ENCODE results near the gene ZNF574. TPM values are rescaled to one million over a fixed set of nuclear protein-coding genes. Genes with fewer than 3 reads are reported as not detected.
A peak's percentile ranks its signal among the peaks of the same experiment; 100 is the strongest.

ZNF574 gene, protein sequence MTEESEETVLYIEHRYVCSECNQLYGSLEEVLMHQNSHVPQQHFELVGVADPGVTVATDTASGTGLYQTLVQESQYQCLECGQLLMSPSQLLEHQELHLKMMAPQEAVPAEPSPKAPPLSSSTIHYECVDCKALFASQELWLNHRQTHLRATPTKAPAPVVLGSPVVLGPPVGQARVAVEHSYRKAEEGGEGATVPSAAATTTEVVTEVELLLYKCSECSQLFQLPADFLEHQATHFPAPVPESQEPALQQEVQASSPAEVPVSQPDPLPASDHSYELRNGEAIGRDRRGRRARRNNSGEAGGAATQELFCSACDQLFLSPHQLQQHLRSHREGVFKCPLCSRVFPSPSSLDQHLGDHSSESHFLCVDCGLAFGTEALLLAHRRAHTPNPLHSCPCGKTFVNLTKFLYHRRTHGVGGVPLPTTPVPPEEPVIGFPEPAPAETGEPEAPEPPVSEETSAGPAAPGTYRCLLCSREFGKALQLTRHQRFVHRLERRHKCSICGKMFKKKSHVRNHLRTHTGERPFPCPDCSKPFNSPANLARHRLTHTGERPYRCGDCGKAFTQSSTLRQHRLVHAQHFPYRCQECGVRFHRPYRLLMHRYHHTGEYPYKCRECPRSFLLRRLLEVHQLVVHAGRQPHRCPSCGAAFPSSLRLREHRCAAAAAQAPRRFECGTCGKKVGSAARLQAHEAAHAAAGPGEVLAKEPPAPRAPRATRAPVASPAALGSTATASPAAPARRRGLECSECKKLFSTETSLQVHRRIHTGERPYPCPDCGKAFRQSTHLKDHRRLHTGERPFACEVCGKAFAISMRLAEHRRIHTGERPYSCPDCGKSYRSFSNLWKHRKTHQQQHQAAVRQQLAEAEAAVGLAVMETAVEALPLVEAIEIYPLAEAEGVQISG
- total RNA-seq = 10 to 100 TPM; 11.2 to 17.5 (median 17.0) TPM
- long read RNA-seq, donor 1, transcript ZNF574-202 (2 exons, 2,940 nt) = major isoform, 42 of 56 reads
- long read RNA-seq, donor 1, partial matches to known transcripts = 13 of 56 reads
- long read RNA-seq, donor 1, other reads (novel, unspliced or antisense) = 1 of 56 reads
- long read RNA-seq, donor 2, partial matches to known transcripts = 0 of 2 reads
- long read RNA-seq, donor 2, other reads (novel, unspliced or antisense) = 0 of 2 reads

DNA sequence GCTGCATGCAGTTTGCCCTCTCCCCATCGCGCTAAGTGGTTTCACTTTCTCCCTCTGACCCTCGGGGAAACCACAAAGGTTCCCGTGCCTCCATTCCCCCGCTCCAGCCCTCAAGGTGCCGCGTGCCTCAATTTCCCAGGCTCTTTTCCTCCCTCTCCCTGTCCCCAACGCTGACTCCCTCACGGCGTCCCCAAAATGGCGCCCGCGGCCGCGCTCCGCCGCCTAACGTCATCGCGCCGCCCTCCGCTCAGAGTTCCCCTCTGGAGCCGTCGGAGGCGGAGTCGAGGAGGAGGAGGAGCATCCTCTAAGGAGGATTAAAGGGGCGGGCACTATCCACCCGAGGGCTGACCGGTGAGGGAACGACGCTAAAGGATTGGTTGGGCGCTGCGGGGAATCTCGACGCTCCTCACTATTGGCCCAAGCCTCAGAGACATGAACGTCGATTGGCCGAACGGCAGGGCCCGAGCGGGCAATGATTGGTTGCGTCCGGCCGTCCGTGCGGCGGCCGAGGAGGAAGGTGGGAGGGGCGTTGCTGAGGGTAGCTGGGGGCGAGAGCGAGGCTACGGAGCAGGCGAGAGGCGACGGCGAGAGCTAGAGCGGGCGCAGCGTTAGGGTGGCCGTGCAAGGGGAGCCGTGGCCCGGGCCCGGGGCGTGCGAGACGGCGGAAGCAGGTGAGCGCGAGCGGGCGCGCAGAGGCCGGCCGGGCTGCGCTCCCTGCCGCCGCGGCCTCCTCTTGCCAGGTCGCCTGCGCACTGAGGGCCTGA, at the start of gene ZNF574:
TSS of gene ZNF574 (plus strand) at position 551 of the 764 bp plus-strand sequence. CDS start 2,441 bp downstream, outside the sequence.
- no peaks in the 10 kb centered on the region for H3K9me3 ChIP-seq
- H3K4me3 ChIP-seq = peak within 1 kb of the TSS; percentile 85
- ATAC-seq = peak; percentile 97
- DNase-seq = peak; percentile 98 to 99 (median 98)
- intact Hi-C loops (cut with DNase I, micrococcal nuclease) = no loop called here
- TF ChIP-seq, protein P1, sequence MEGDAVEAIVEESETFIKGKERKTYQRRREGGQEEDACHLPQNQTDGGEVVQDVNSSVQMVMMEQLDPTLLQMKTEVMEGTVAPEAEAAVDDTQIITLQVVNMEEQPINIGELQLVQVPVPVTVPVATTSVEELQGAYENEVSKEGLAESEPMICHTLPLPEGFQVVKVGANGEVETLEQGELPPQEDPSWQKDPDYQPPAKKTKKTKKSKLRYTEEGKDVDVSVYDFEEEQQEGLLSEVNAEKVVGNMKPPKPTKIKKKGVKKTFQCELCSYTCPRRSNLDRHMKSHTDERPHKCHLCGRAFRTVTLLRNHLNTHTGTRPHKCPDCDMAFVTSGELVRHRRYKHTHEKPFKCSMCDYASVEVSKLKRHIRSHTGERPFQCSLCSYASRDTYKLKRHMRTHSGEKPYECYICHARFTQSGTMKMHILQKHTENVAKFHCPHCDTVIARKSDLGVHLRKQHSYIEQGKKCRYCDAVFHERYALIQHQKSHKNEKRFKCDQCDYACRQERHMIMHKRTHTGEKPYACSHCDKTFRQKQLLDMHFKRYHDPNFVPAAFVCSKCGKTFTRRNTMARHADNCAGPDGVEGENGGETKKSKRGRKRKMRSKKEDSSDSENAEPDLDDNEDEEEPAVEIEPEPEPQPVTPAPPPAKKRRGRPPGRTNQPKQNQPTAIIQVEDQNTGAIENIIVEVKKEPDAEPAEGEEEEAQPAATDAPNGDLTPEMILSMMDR (IDR thresholded peaks at IDR 0.05) = no peak
- peaks cover 25% of the 10 kb centered on the region for H3K4me1 ChIP-seq (ENCODE audit: low read depth)
- peaks cover 3% of the 10 kb centered on the region for H3K36me3 ChIP-seq (ENCODE audit: low read depth)

DNA sequence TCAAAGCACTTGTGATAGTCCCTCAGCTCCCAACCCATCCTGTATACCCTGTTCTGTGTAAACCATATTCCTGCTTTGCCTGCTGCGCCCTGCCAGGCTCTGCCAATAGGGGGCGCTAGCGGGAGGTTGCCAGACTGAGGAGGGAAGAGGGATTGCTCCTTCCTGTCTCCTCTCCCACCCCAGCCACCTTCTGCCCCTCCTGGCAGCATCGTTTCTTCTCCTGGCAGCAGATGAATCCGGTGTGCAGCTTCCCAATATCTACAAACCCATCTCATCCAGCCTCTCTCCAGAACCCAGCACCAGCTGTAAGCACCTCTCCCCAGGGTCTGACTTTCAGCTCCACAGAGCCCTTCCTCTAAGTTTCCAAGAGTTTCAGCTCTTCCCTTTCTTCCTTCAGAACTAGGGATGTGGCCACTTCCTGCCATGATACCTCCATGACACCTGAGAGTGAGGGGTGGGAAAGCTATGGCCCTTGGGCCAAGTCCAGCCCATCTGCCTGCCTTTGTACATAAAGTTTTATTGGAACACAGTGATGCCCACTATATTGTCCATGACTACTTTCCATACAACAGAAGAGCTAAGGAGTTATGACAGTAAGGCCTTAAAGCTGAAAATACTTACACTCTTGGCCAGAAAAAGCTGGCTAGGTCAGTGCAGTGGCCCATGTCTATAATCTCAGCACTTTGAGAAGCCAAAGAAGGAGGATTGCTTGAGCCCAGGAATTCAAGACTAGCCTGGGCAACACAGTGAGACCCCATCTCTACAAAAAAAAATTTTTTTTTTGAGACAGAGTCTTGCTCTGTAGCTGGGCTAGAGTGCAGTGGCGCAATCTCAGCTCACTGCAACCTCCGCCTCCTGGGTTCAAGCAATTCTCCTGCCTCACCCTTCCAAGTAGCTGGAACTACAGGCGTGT, 47.4 kb upstream of the ZNF574 start:
- DNase-seq = no peak
- Histone ChIP-seq H3K4me3 (no peak overlapping the region), H3K4me1 (ENCODE audit: low read depth) (no peaks in the 10 kb centered on the region), H3K9me3 (no peaks in the 10 kb centered on the region), H3K36me3 (ENCODE audit: low read depth) (no peaks in the 10 kb centered on the region)
- peak; percentile 42 for ATAC-seq
- intact Hi-C loops (cut with DNase I, micrococcal nuclease) = no loop called here
- TF ChIP-seq, protein P1 (IDR thresholded peaks at IDR 0.05) = no peak

DNA sequence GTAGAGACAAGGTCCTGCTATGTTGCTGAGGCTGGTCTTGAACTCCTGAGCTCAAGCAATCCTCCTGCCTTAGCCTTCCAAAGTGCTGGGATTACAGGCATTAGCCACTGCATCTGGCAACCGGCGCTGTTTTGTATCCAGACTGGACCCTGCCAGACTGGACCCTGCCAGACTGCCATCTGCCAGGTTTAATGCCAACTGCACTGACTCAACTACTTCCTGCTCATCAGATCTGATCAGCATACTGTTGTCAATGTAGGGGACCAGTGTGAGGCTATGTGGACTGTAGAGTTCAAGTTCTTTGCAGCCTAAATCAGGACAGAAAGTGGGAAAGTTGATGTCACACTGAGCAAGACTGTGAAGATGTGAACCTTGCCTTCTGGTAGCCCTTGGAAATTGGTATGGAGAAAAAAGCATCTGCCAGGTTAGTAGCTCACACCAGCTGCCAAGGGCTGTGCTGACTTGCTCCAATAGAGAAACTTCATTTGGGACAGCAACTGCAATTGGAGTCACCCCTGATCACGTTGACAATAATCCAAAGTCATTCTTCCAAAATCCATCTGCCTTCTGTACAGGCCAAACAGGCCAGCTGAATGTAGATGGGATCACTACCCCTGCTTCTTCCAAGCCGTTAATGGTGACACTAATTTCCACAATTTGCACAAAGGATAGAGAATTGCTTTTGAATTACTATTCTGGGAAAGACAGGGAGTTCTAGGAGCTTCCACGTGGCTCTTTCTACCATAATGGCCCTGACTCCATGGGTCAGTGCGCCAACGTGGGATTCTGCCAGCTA, 45.1 kb upstream of the ZNF574 start:
- DNase-seq (no peak), ATAC-seq (no peak)
- intact Hi-C loops (cut with DNase I, micrococcal nuclease) = no loop called here
- H3K4me1 ChIP-seq (ENCODE audit: low read depth) = no peaks in the 10 kb centered on the region
- H3K9me3 ChIP-seq = no peaks in the 10 kb centered on the region
- no peak overlapping the region for H3K4me3 ChIP-seq
- H3K36me3 ChIP-seq (ENCODE audit: low read depth) = no peaks in the 10 kb centered on the region
- TF ChIP-seq, protein P1 (IDR thresholded peaks at IDR 0.05) = no peak

DNA sequence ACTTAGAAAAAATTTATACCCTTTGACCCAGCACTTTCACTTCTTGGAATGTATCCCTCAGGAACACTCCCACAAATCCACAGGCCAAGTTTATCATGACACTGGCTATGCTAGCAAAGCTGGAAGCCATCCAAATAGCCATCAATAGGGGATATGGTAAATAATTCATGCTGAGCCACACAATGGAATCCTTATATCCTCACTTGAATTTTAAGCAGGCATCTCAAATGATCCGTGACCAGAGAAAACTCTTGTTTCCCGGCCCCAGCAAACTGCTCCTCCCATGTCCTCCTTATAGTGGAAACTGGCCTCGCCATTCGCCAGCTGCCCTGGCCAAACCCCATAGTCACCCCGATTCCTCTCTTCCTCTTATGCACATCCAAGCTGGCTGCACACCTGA, 43.5 kb upstream of the ZNF574 start:
- H3K36me3 ChIP-seq (ENCODE audit: low read depth) = no peaks in the 10 kb centered on the region
- intact Hi-C loops (cut with DNase I, micrococcal nuclease) = no loop called here
- TF ChIP-seq, protein P1 (IDR thresholded peaks at IDR 0.05) = no peak
- ATAC-seq (no peak), DNase-seq (no peak)
- H3K4me1 ChIP-seq (ENCODE audit: low read depth) = no peaks in the 10 kb centered on the region
- H3K4me3 ChIP-seq = no peak overlapping the region
- H3K9me3 ChIP-seq = no peaks in the 10 kb centered on the region
